ENCODE results near the gene CACNA2D3. TPM values are rescaled to one million over a fixed set of nuclear protein-coding genes. Genes with fewer than 3 reads are reported as not detected.

The CACNA2D3 gene
- total and polyA plus RNA-seq, 2 experiments from 2014 or later = 0.30 to 0.43 TPM

GRCh38 chr3:54661151-54661550, 538.8 kb downstream of the CACNA2D3 start:
- H3K4me3 ChIP-seq = no peak overlapping the region
- H3K36me3 ChIP-seq (ENCODE audit: low read depth) = no peaks in the 10 kb centered on the region
- H3F3A ChIP-seq (ENCODE audit: insufficient read depth) = no peaks in the 10 kb centered on the region
- in situ Hi-C loops (cut with MboI) = no loop called here
- H2AFZ ChIP-seq = no peak overlapping the region
- no peaks in the 10 kb centered on the region for H3K9me3 ChIP-seq (ENCODE audit: low read depth)
- no peak overlapping the region for H3K4me2 ChIP-seq (ENCODE audit: unreplicated experiment)
- H3K27me3 ChIP-seq (replicated peaks; ENCODE audit: insufficient read depth) = no peaks in the 10 kb centered on the region
- no peaks in the 10 kb centered on the region for H4K20me1 ChIP-seq (ENCODE audit: insufficient read depth)
- H3K9ac ChIP-seq = no peak overlapping the region
- no peaks in the 10 kb centered on the region for H3K4me1 ChIP-seq (ENCODE audit: insufficient read depth)
- no peak for DNase-seq
- no peaks in the 10 kb centered on the region for H3K79me2 ChIP-seq (ENCODE audit: insufficient read depth)
- WGBS, 2 experiments (ENCODE audit: low coverage in 1 of 2, low lambda C conversion rate in 2 of 2, missing lambda C conversion rate in 2 of 2) = 25 to 26% methylated on average over 3 of the region's 3 CpGs
- TF ChIP-seq EZH2 (IDR thresholded peaks at IDR 0.05; ENCODE audit: insufficient read depth, poor library complexity, severe bottlenecking) (no peak), EZH2phosphoT487 (IDR thresholded peaks at IDR 0.05; ENCODE audit: insufficient read depth, low read depth) (no peak)
- no peak overlapping the region for H3K27ac ChIP-seq
- no peaks in the 10 kb centered on the region for H3K9me2 ChIP-seq (ENCODE audit: insufficient read depth)

DNA sequence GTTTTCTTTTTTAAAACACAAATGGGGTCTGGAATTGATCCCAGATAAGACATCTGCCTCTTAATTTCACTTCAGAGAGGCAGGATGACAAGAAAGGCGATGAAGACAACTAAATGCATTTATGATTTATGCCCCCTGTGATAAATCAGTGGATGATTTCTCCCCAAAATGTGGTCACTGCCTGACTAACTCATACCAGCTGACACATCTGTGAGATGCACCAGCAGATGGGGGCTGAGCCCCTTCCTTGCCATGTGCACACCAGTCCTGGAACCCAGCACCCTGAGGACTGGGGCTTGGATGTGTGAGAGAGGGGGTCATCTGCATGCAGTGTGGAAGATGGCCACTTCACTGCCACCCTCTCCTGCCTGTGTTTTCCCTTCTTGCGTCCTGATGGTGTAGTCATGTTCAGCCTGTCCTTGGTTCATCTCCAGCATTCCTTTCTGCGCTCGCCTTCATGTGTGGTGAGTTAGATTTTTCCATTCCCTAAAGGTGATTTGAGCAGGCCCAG, 541.2 kb downstream of the CACNA2D3 start:
- Histone ChIP-seq H4K20me1 (ENCODE audit: insufficient read depth) (no peaks in the 10 kb centered on the region), H3K4me2 (ENCODE audit: unreplicated experiment) (no peak overlapping the region), H2AFZ (no peak overlapping the region), H3K36me3 (ENCODE audit: low read depth) (no peaks in the 10 kb centered on the region), H3K27ac (no peak overlapping the region), H3K9me3 (ENCODE audit: low read depth) (no peaks in the 10 kb centered on the region), H3F3A (ENCODE audit: insufficient read depth) (no peaks in the 10 kb centered on the region), H3K27me3 (replicated peaks; ENCODE audit: insufficient read depth) (no peaks in the 10 kb centered on the region), H3K9ac (no peak overlapping the region), H3K4me3 (no peak overlapping the region), H3K79me2 (ENCODE audit: insufficient read depth) (no peaks in the 10 kb centered on the region), H3K4me1 (ENCODE audit: insufficient read depth) (no peaks in the 10 kb centered on the region), H3K9me2 (ENCODE audit: insufficient read depth) (no peaks in the 10 kb centered on the region)
- TF ChIP-seq EZH2 (IDR thresholded peaks at IDR 0.05; ENCODE audit: insufficient read depth, poor library complexity, severe bottlenecking) (no peak), EZH2phosphoT487 (IDR thresholded peaks at IDR 0.05; ENCODE audit: insufficient read depth, low read depth) (no peak)
- 16 to 17% methylated on average over 4 of the region's 4 CpGs for WGBS, 2 experiments (ENCODE audit: low coverage in 1 of 2, low lambda C conversion rate in 2 of 2, missing lambda C conversion rate in 2 of 2)
- in situ Hi-C loops (cut with MboI) = no loop called here
- peak; percentile 7 for DNase-seq

DNA sequence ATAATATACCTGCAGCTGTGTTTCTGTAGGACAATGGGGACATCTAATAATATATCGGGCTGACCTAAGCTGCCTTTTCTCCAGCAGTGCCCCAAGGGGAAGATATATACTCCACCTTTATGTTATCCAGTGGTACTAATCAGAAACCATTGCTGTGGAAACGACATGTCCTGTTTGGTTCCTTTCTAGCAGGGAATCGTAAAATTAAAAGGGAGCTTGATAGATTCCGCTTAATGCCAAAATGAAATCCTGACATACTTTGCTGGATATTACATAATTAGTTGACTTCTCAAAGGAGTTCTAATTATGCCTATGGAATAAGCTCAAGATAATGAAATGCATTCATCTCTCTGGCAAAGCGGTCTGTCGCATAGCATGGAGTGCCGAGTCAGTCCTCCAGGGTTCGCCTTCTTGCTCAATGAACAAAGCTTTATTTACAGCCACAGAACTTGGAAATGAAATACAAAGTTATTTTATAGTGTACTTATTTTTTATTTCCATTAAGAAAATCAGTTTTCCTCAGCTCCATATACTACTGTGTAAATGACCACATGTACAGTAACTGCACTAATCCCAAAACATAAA, 542.8 kb downstream of the CACNA2D3 start:
- Histone ChIP-seq H3F3A (ENCODE audit: insufficient read depth) (no peaks in the 10 kb centered on the region), H3K9me2 (ENCODE audit: insufficient read depth) (no peaks in the 10 kb centered on the region), H4K20me1 (ENCODE audit: insufficient read depth) (no peaks in the 10 kb centered on the region), H3K9ac (no peak overlapping the region), H3K79me2 (ENCODE audit: insufficient read depth) (no peaks in the 10 kb centered on the region), H3K4me3 (no peak overlapping the region), H2AFZ (no peak overlapping the region), H3K36me3 (ENCODE audit: low read depth) (no peaks in the 10 kb centered on the region), H3K4me1 (ENCODE audit: insufficient read depth) (no peaks in the 10 kb centered on the region), H3K4me2 (ENCODE audit: unreplicated experiment) (no peak overlapping the region), H3K9me3 (ENCODE audit: low read depth) (no peaks in the 10 kb centered on the region), H3K27ac (no peak overlapping the region), H3K27me3 (replicated peaks; ENCODE audit: insufficient read depth) (no peaks in the 10 kb centered on the region)
- TF ChIP-seq EZH2phosphoT487 (IDR thresholded peaks at IDR 0.05; ENCODE audit: insufficient read depth, low read depth) (no peak), EZH2 (IDR thresholded peaks at IDR 0.05; ENCODE audit: insufficient read depth, poor library complexity, severe bottlenecking) (no peak)
- in situ Hi-C loops (cut with MboI) = no loop called here
- DNase-seq = no peak
- WGBS, 2 experiments (ENCODE audit: low coverage in 1 of 2, low lambda C conversion rate in 2 of 2, missing lambda C conversion rate in 2 of 2) = 79 to 83% methylated on average over 8 of the region's 8 CpGs

DNA sequence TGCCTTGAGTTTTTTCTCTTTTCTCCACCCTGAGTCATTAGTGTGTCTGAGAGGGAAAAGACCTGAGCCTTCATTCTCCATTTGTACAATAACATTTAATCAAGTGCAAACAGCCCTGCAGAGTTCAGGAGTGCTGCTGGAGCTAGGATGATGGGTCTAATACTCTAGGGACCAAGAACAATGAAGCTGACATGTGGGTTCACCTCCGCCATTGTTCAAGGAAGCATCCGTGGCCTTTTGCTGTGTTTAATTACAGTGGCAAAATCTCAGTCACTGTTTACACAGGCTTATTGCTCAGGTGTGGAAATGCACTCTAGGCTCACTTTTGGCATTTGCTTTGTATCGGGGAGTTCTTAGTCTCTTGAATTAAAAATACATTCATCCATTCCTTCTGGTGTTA, 545.9 kb downstream of the CACNA2D3 start:
- H3K9me3 ChIP-seq (ENCODE audit: low read depth) = no peaks in the 10 kb centered on the region
- no peak for TF ChIP-seq EZH2phosphoT487 (IDR thresholded peaks at IDR 0.05; ENCODE audit: insufficient read depth, low read depth)
- TF ChIP-seq EZH2 (IDR thresholded peaks at IDR 0.05; ENCODE audit: insufficient read depth, poor library complexity, severe bottlenecking) = no peak
- no peak for DNase-seq

More for the DNA sequence above, 545.9 kb downstream of the CACNA2D3 start:
- no peak overlapping the region for H3K27ac ChIP-seq
- no peaks in the 10 kb centered on the region for H3K36me3 ChIP-seq (ENCODE audit: low read depth)
- in situ Hi-C loops (cut with MboI) = no loop called here
- 58 to 64% methylated on average over 3 of the region's 3 CpGs for WGBS, 2 experiments (ENCODE audit: low coverage in 1 of 2, low lambda C conversion rate in 2 of 2, missing lambda C conversion rate in 2 of 2)
- H3K9me2 ChIP-seq (ENCODE audit: insufficient read depth) = no peaks in the 10 kb centered on the region
- no peak overlapping the region for H2AFZ ChIP-seq
- H3F3A ChIP-seq (ENCODE audit: insufficient read depth) = no peaks in the 10 kb centered on the region
- no peaks in the 10 kb centered on the region for H3K79me2 ChIP-seq (ENCODE audit: insufficient read depth)
- H4K20me1 ChIP-seq (ENCODE audit: insufficient read depth) = no peaks in the 10 kb centered on the region
- no peak overlapping the region for H3K4me3 ChIP-seq
- no peak overlapping the region for H3K4me2 ChIP-seq (ENCODE audit: unreplicated experiment)
- no peaks in the 10 kb centered on the region for H3K27me3 ChIP-seq (replicated peaks; ENCODE audit: insufficient read depth)
- no peaks in the 10 kb centered on the region for H3K4me1 ChIP-seq (ENCODE audit: insufficient read depth)
- no peak overlapping the region for H3K9ac ChIP-seq
